ENCODE measurements around the gene SRSF2.

Gene SRSF2

DNA sequence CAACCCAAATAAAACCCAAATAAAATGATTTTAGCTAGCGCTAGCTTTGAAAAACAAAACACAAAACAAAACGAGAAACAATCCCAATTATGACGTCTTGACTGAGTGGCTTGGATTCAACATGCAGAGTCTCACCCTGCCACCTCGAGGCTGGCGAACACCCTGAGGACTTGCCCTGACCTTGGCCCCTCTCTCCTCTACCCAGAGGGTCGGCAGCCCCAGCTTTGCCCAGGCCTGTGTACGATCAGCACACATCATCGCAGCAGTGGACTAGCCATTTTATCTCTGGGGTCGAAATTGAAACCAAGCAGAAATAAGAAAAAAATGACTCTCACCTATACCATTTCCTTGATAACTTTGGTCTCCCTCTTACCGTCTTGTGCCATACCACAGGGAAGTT, 15.7 kb downstream of the SRSF2 start:
- TF ChIP-seq, protein P1, sequence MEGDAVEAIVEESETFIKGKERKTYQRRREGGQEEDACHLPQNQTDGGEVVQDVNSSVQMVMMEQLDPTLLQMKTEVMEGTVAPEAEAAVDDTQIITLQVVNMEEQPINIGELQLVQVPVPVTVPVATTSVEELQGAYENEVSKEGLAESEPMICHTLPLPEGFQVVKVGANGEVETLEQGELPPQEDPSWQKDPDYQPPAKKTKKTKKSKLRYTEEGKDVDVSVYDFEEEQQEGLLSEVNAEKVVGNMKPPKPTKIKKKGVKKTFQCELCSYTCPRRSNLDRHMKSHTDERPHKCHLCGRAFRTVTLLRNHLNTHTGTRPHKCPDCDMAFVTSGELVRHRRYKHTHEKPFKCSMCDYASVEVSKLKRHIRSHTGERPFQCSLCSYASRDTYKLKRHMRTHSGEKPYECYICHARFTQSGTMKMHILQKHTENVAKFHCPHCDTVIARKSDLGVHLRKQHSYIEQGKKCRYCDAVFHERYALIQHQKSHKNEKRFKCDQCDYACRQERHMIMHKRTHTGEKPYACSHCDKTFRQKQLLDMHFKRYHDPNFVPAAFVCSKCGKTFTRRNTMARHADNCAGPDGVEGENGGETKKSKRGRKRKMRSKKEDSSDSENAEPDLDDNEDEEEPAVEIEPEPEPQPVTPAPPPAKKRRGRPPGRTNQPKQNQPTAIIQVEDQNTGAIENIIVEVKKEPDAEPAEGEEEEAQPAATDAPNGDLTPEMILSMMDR (IDR thresholded peaks at IDR 0.05; ENCODE audit: low read depth, low read length) = no peak
- no peak overlapping the region for H3K4me3 ChIP-seq (ENCODE audit: low read depth, low read length)

DNA sequence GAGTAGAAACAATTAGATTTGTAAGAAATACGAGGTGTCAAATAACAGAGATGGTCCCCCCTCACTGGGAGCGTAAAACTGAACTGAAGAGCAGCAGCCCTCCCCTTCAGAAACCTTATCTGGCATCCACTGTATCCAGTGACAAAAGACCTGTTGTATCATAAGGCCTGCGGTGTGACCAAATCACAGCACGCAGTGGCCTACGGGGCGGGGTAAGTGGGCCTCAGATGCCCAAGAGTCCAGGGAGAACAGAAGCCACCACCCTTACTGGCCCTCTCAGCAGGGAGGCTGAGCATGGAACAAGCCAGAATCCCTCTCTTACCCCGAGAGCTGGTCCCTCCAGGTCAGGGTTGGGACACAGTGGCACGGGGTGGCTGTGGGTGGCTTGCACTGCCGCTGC, 16.2 kb downstream of the SRSF2 start:
- no peak overlapping the region for H3K4me3 ChIP-seq (ENCODE audit: low read depth, low read length)
- TF ChIP-seq, protein P1 (IDR thresholded peaks at IDR 0.05; ENCODE audit: low read depth, low read length) = no peak

- H3K4me3 ChIP-seq (ENCODE audit: low read depth, low read length) = no peak overlapping the region
- TF ChIP-seq, protein P1 (IDR thresholded peaks at IDR 0.05; ENCODE audit: low read depth, low read length) = no peak
Observed at GRCh38 chr17:76720211-76720610, 16.9 kb downstream of the SRSF2 start.

DNA sequence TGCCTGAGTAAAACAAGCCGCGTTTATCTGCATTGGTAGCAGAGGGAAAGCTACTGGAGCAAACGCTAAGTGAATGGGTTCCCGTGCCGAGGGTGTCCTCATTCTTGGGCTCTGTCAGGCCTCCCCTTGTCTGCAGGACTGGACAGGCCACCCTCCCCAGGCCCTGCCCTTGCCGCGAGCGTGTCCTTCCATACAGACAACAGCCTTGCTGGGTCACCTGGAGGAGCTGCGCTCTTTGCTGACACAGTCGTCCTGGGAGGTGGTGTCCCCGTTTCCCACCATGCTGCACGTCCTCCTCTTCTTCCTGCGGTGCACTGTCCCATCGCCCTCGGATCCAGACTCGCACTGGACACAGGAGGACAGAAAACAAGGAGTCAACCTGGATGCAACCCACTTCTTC, 18.6 kb downstream of the SRSF2 start:
- TF ChIP-seq, protein P1 (IDR thresholded peaks at IDR 0.05; ENCODE audit: low read depth, low read length) = no peak
- no peak overlapping the region for H3K4me3 ChIP-seq (ENCODE audit: low read depth, low read length)

DNA sequence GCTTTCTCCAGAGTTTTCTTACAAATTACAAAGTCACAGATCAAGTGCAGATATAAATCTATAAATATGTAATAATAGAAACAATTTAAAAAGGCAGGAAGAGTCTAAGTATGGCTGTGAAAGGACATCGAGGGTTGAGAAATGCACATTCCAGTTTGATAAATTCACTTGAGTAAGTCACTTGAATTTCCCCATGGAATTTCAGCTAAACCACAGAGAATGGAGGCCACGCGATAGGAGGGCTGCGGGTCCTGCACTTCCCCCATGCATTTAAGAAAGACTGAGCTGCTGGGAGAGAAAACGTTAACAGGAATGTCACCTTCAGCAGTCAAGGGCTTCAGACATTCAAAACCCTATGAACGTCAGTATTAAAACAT, 20.3 kb downstream of the SRSF2 start:
- H3K4me3 ChIP-seq (ENCODE audit: low read depth, low read length) = no peak overlapping the region
- TF ChIP-seq, protein P1 (IDR thresholded peaks at IDR 0.05; ENCODE audit: low read depth, low read length) = no peak

DNA sequence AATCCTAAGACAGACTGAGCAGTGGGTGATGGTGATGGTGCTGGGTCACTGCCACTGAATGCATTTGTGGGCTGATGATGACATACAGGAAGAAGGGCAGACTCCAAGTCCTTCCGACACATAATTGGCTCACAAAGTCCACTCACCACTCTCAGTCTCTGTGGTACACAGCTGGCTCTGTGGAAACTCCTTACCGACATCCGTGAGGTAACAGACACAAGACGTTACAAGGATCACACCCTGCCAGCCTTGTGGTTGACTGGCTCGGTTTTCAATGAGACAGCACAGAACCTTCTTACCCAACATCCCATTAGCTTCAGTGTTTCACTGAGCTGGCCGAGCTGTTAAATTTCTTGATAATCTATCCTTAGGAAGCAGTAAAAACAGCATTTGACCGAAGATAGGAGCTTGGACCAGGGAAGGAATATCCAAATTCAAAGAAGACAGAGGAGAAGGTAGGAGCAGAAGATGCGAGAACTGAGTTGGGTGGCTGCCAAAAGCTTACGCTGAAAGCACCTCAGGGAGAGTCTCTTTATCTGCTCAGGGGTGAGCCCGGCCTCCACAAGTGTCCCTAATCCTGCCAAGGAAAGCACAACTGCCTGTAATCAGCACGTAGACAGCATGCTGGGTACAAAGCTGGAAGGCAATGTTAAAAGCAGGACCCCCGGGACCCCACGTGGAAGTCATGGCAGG, 20.8 kb downstream of the SRSF2 start:
- TF ChIP-seq, protein P1 (IDR thresholded peaks at IDR 0.05; ENCODE audit: low read depth, low read length) = no peak
- H3K4me3 ChIP-seq (ENCODE audit: low read depth, low read length) = no peak overlapping the region

DNA sequence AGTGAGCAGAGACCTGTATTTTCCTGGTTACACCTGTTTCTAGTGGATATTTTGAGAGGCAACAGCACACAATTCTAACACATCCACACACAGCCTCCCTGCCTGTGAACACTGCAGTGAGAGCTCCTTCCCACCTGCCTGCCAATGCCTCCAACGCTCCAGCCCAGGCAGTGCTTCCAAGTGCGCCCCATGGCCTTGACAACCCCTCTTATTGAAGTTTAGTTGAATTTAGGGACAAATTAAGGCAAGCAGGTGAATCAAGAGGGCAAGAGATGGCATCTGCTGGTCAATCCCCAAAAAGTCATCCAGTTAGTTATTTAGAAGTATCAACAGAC, 21.7 kb downstream of the SRSF2 start:
- TF ChIP-seq, protein P1 (IDR thresholded peaks at IDR 0.05; ENCODE audit: low read depth, low read length) = no peak
- no peak overlapping the region for H3K4me3 ChIP-seq (ENCODE audit: low read depth, low read length)
